ENCODE measurements around the gene NPB. TPM values are rescaled to one million over a fixed set of nuclear protein-coding genes. Genes with fewer than 3 reads are reported as not detected.
"Not testable (repeated sequence)": the region's sequence is repeated elsewhere in the genome, so short reads cannot be mapped to it uniquely, and the experiment has no call there.

The NPB gene
- polyA plus RNA-seq, 3 donors: 0.71 to 1.2 (median 0.76) TPM

DNA sequence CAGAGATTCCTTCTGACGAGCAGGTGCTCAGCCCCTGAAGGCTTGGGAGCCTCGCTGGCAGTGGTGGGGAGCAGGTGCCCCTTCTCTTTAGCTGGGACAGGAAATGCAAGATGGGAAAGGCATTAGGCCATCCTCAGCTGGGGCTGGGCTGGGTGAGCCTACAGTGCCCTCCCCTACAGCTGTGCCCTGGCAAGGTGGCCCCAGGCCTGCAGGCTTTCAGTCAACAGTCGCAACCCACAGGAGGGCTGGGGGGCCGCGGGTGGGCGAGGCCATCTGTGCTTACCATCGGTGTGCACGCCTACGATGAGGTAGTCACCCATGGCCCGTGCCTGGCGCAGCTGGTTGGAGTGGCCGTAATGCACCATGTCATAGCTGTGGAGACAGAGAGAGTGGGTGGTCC is 7.2 kb downstream of the NPB start:
- DNase-seq: no peak

DNA sequence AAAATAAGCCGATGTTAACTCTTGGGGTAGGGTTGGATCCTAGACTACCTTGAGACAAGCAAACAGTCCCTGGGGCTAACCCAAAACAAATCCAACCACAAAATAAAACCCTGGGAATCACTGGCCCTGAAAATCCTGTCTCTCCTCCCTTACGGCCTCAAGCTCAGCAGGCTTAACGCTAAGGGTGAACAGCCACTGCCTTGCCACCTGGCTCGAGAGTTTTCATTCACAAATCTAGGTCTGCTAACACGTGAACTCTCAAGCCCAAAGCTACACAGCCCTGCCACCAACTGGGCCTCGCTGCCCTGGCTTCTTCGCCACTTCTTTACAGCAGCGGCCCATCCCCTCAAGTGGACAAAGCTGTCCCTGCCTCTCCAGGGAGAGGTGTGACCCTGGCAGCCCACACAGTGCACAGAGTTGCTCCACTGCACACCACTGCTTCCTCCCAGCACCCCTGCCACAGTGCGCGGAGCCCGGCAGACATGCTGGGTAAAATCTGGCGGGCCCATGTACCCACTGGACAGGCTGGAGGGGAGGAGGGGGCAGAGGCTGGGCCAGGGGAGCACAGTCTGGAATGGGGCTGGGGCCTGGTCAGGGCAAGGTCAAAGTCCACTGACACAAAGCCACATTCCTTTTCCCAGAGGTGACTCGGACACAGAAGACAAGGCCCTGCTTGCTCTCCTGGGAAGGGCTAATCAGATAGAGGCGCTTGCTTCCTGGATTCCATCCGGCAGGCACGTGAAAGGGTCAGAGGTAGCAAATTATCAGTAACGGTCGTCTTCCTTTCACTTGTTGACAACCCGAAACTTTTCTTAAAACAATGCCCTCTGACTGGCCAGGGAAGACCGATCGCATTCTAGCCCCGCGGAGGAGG is 8.2 kb downstream of the NPB start:
- no peak for DNase-seq

- no peak for DNase-seq
These were observed 8.8 kb downstream of the NPB start for GRCh38 chr17:81910840-81911276.

GRCh38 chr17:81911277-81911961 is 9.4 kb downstream of the NPB start, which contains the start of gene PCYT2:
TSS of gene PCYT2 (minus strand) at chr17:81911399. CDS start at chr17:81911355, 44 bp downstream.
- DNase-seq: peak; percentile 85

- DNase-seq: no peak
These were observed 9.9 kb downstream of the NPB start for GRCh38 chr17:81911969-81912368.

GRCh38 chr17:81912441-81913309 is 10.6 kb downstream of the NPB start:
- no peak for DNase-seq

- DNase-seq: no peak
These were observed 11.5 kb downstream of the NPB start for GRCh38 chr17:81913394-81914102.

- no peak for DNase-seq
These were observed 12.2 kb downstream of the NPB start for GRCh38 chr17:81914103-81914850.

- DNase-seq: no peak
These were observed 13.3 kb downstream of the NPB start for GRCh38 chr17:81915331-81915730.

GRCh38 chr17:81916234-81917001 is 14.4 kb downstream of the NPB start:
- DNase-seq: no peak

DNA sequence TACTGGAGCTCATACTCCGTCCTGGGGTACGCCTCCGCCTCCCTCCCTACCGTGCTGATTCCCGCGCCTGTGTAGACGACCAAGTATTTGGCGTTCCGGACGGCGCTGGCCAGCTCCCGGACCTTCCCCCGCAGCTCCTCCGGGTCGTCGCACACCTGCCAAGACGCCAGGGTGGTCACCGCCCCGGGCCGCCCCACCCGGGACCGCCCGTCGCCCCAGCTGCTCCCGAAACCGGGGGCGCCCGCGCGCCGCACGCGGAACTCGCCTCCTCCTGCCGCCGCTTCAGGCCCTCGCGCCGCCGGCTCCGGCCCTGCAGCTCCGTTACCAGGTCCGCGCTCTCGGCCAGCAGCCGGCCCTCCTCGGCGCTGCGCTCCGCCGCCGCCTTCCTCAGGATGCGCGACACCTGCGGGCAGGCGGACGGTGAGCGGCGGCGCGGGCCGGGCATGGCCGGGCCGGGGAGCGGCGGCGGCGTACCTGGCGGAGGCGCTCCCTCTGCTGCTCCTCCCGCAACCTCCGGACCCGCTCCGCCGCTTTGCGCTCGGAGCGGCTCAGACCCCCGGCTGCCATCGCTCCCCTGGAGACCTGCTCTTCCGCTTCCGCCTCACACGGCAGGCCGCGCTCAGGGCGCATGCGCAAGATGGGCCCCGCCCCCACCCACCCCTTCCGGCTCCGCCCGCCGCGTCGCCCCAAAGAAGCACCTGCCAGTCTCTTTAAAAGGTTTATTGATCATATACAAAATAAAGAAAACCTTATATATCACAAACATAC is 15.7 kb downstream of the NPB start, which contains the start of gene SIRT7:
TSS of gene SIRT7 (minus strand) at position 612 of the 768 bp plus-strand sequence. CDS start at position 567, 45 bp downstream.
- DNase-seq: peak; percentile 73

DNA sequence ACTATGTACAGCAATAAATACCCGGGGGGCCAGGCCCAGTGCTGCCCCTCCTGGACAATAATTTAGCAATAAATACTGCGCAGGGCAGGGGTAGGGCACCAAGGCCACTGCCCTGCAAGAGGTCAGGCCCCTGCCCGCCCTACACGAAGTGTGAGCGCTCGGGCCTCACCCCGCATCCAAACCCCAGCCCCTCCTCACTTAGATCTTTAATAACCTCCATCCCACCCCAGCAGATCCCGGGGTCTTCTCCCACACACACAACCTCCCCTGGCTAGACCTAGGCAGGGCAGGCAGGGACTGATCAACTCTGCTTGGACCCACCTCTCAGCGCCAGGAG is 16.3 kb downstream of the NPB start:
- not testable (repeated sequence) for DNase-seq

DNA sequence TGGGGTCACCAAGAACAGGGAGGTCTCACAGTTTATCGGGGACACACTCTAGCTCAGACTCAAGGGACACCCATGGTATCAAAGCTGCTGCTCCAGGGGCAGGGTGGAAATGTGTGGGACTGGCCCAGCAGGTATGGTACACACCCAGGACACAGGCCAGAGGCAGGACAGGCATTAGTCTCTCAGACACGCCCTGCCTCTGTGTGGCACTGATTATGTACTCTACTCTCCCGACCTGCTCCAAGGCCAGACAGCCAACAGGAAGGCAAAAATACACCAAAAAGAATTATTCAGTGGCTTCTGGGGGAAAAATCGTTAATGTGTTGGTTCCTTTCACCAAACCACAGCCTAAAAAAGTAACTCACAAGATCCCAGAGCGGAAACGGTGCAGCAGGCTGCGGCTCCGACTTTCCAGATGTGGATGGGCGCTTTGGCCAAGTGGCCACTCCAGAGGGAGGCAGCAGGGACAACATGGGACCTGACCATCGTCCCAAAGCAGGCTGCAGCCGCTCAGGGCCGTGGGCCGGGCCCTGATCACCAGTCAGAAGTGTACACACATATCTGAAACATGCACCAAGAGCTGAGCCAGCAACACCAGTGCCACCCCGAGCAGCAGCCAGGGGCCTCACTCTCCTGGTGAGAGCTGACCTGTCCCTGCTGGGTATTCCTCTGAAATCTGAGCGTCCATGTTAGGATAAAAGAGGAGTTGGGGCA is 17.0 kb downstream of the NPB start:
- DNase-seq: no peak

DNA sequence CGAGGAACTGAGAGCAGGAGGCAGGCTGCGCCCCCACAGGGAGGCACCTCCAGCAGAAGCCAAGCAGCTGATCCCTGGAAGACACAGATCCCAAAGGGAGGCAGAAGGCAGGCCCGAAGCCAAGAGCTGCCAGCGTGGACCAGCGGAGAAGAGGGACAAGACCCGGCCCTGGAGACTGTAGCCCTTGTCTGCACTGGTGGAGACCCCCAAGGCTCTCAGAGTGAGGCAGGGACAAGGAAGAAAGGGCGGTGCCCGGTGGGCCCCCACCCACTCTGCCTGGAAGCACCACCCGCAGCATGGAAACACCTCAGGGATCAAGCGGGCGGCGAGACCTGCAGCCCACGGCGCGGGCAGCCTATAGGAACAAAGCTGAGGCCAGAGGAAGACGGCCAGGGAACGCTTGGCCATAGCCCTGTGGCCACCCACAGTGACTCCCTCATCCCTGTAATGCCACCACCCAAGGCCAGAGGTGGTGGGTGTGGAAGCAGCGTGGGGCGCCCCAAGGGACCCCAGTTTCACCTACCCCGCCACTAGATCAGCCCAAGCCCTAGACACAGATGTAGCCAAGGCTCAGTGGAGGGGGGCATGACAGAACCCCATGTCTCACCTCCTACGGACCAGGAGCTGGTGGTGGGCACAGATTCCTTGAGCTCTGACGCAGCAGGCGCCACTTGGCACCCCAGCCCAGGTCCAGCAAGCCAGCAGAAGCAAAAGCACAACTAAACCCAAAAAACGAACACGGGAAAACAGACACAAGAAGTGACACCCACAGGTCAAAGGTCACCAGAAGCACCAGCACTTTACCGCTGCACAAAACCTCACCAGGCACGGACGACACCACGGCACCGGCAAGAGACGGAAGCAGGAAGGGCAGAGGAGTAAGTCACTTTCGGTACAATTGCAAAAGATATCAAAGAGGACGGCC is 18.8 kb downstream of the NPB start:
- no peak for DNase-seq

DNA sequence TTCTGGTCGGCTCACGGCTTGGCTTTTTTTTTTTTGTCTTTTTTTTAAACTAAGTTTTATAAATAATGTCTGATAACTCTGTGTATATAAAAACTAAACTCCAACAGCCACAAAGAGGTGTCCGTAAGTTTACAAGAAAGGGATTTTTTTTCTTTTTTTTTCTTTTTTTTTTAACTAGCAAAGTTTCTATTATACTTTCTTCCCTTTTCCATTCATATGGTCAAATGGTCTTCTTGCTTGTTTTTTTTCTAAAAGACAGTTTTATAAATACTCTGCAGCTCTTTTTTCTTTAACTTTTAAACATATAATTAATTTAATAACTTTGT is 19.5 kb downstream of the NPB start:
- no peak for DNase-seq

GRCh38 chr17:81921996-81922565 is 20.0 kb downstream of the NPB start:
- DNase-seq: no peak

Data from renal pelvis (tissue), 4 donors.